Retina (tissue), 1 donor: Measurements from ENCODE around the gene PDE4DIP.
"Not testable (repeated sequence)": the region's sequence is repeated elsewhere in the genome, so short reads cannot be mapped to it uniquely, and the experiment has no call there.

ENCODE experiments used
- DNase-seq: peaks from one replicate; pipeline ENCODE4 v3.0.0-alpha.2; 2016

The PDE4DIP gene

GRCh38 chr1:148874408-148875388 lies 30.5 kb downstream of the PDE4DIP start:
- DNase-seq, result not testable (repeated sequence)

GRCh38 chr1:148879812-148880416 lies 35.7 kb downstream of the PDE4DIP start:
- not testable (repeated sequence) for DNase-seq

GRCh38 chr1:148881261-148881660 lies 37.0 kb downstream of the PDE4DIP start:
- DNase-seq, result not testable (repeated sequence)

- not testable (repeated sequence) for DNase-seq
These were observed 41.0 kb downstream of the PDE4DIP start for GRCh38 chr1:148885219-148885618.

GRCh38 chr1:148886293-148886692 lies 42.1 kb downstream of the PDE4DIP start:
- DNase-seq, result not testable (repeated sequence)

GRCh38 chr1:148888597-148888996 lies 44.4 kb downstream of the PDE4DIP start:
- not testable (repeated sequence) for DNase-seq

GRCh38 chr1:148889267-148890074 lies 45.2 kb downstream of the PDE4DIP start:
- not testable (repeated sequence) for DNase-seq

- not testable (repeated sequence) for DNase-seq
These were observed 45.9 kb downstream of the PDE4DIP start for GRCh38 chr1:148890075-148890568.

- not testable (repeated sequence) for DNase-seq
These were observed 50.4 kb downstream of the PDE4DIP start for GRCh38 chr1:148894360-148895352.

- not testable (repeated sequence) for DNase-seq
These were observed 55.8 kb downstream of the PDE4DIP start for GRCh38 chr1:148900026-148900425.

GRCh38 chr1:148900691-148901090 lies 56.5 kb downstream of the PDE4DIP start:
- DNase-seq, result not testable (repeated sequence)

- DNase-seq, result not testable (repeated sequence)
These were observed 57.1 kb downstream of the PDE4DIP start for GRCh38 chr1:148901150-148901952.

- not testable (repeated sequence) for DNase-seq
These were observed 57.7 kb downstream of the PDE4DIP start for GRCh38 chr1:148901953-148902341.

- DNase-seq, result not testable (repeated sequence)
These were observed 65.1 kb downstream of the PDE4DIP start for GRCh38 chr1:148909219-148909826.

- not testable (repeated sequence) for DNase-seq
These were observed 67.2 kb downstream of the PDE4DIP start for GRCh38 chr1:148911303-148911928.

- not testable (repeated sequence) for DNase-seq
These were observed 72.0 kb downstream of the PDE4DIP start for GRCh38 chr1:148916222-148916621.

- not testable (repeated sequence) for DNase-seq
These were observed 72.6 kb downstream of the PDE4DIP start for GRCh38 chr1:148916695-148917348.

- not testable (repeated sequence) for DNase-seq
These were observed 74.7 kb downstream of the PDE4DIP start for GRCh38 chr1:148918836-148919447.
